Left forelimb (tissue), 1 donor: Measurements from ENCODE around the gene SLFN12L.
"Not testable (repeated sequence)": the region's sequence is repeated elsewhere in the genome, so short reads cannot be mapped to it uniquely, and the experiment has no call there.

ENCODE experiments used
- DNase-seq: peaks from one replicate; pipeline ENCODE4 v3.0.0-alpha.2; 2018; ENCODE audit warnings: low spot score

Gene SLFN12L

GRCh38 chr17:35542990-35543389 is 5.5 kb upstream of the SLFN12L start:
- no peak for DNase-seq

- no peak for DNase-seq
Measured at GRCh38 chr17:35541434-35541833, 4.0 kb upstream of the SLFN12L start.

GRCh38 chr17:35540589-35541404 is 3.3 kb upstream of the SLFN12L start:
- no peak for DNase-seq

GRCh38 chr17:35539659-35540026 is 2.2 kb upstream of the SLFN12L start:
- no peak for DNase-seq

- no peak for DNase-seq
Measured at GRCh38 chr17:35536664-35537171, 760 bp downstream of the SLFN12L start.

GRCh38 chr17:35535406-35535805 is 2.1 kb downstream of the SLFN12L start:
- not testable (repeated sequence) for DNase-seq

GRCh38 chr17:35534576-35535093 is 2.8 kb downstream of the SLFN12L start:
- no peak for DNase-seq

- DNase-seq, result no peak
Measured at GRCh38 chr17:35531160-35531559, 6.3 kb downstream of the SLFN12L start.

- DNase-seq, result no peak
Measured at GRCh38 chr17:35529866-35530265, 7.6 kb downstream of the SLFN12L start.

- not testable (repeated sequence) for DNase-seq
Measured at GRCh38 chr17:35529326-35529725, 8.2 kb downstream of the SLFN12L start.

- no peak for DNase-seq
Measured at GRCh38 chr17:35523296-35523695, 14.2 kb downstream of the SLFN12L start.

GRCh38 chr17:35521654-35522256 is 15.7 kb downstream of the SLFN12L start:
- DNase-seq, result not testable (repeated sequence)

GRCh38 chr17:35521150-35521549 is 16.3 kb downstream of the SLFN12L start:
- DNase-seq, result no peak

GRCh38 chr17:35519906-35520442 is 17.5 kb downstream of the SLFN12L start:
- no peak for DNase-seq

GRCh38 chr17:35519439-35519838 is 18.0 kb downstream of the SLFN12L start:
- DNase-seq, result no peak

GRCh38 chr17:35518431-35518830 is 19.0 kb downstream of the SLFN12L start:
- not testable (repeated sequence) for DNase-seq

- no peak for DNase-seq
Measured at GRCh38 chr17:35515027-35515426, 22.5 kb downstream of the SLFN12L start.

- DNase-seq, result no peak
Measured at GRCh38 chr17:35514564-35514963, 22.9 kb downstream of the SLFN12L start.

GRCh38 chr17:35510052-35510451 is 27.4 kb downstream of the SLFN12L start:
- DNase-seq, result no peak

GRCh38 chr17:35507714-35508113 is 29.8 kb downstream of the SLFN12L start:
- DNase-seq, result not testable (repeated sequence)

- DNase-seq, result no peak
Measured at GRCh38 chr17:35499548-35499947, 37.9 kb downstream of the SLFN12L start.

- no peak for DNase-seq
Measured at GRCh38 chr17:35498448-35499178, 38.9 kb downstream of the SLFN12L start.
